HG03095 (cell line): ENCODE data around the gene STK31.
A peak's percentile ranks its signal among the peaks of the same experiment; 100 is the strongest.
"Not testable (repeated sequence)": the region's sequence is repeated elsewhere in the genome, so short reads cannot be mapped to it uniquely, and the experiment has no call there.

Experiments
- ATAC-seq: cut with Tn5 transposase; IDR thresholded peaks from one replicate; pipeline ENCODE4 v1.9.1; 2021; ENCODE audit warnings: moderate library complexity; ENCODE audit not compliant: unreplicated experiment

STK31 gene

GRCh38 chr7:23710000-23710399 lies at the start of gene STK31:
STK31 (plus strand) TSS chr7:23710219; CDS start chr7:23710286, 67 bp downstream.
- no peak for ATAC-seq

- ATAC-seq, result no peak
Observed at GRCh38 chr7:23661385-23661784, 48.6 kb upstream of the STK31 start.

GRCh38 chr7:23662124-23662983 lies 47.7 kb upstream of the STK31 start:
- ATAC-seq, result no peak

GRCh38 chr7:23662984-23663313 lies 47.1 kb upstream of the STK31 start:
- ATAC-seq, result no peak

- no peak for ATAC-seq
Observed at GRCh38 chr7:23664122-23664521, 45.9 kb upstream of the STK31 start.

- no peak for ATAC-seq
Observed at GRCh38 chr7:23672033-23672432, 38.0 kb upstream of the STK31 start.

- peak; percentile 99 for ATAC-seq
Observed at GRCh38 chr7:23679898-23680413, 30.1 kb upstream of the STK31 start, which contains the start of gene FAM221A. FAM221A (plus strand) TSS chr7:23680199; CDS start chr7:23680219, 20 bp downstream.

GRCh38 chr7:23680414-23681405 lies 29.3 kb upstream of the STK31 start:
- peak; percentile 44 for ATAC-seq

GRCh38 chr7:23684041-23684440 lies 26.0 kb upstream of the STK31 start:
- not testable (repeated sequence) for ATAC-seq

- no peak for ATAC-seq
Observed at GRCh38 chr7:23685731-23686130, 24.3 kb upstream of the STK31 start.

- ATAC-seq, result no peak
Observed at GRCh38 chr7:23687011-23687410, 23.0 kb upstream of the STK31 start.

- no peak for ATAC-seq
Observed at GRCh38 chr7:23689165-23689564, 20.9 kb upstream of the STK31 start.

GRCh38 chr7:23691320-23691719 lies 18.7 kb upstream of the STK31 start:
- ATAC-seq, result no peak

- ATAC-seq, result no peak
Observed at GRCh38 chr7:23693224-23693623, 16.8 kb upstream of the STK31 start.

- no peak for ATAC-seq
Observed at GRCh38 chr7:23696916-23697441, 13.0 kb upstream of the STK31 start.

- ATAC-seq, result no peak
Observed at GRCh38 chr7:23698822-23699221, 11.2 kb upstream of the STK31 start.

GRCh38 chr7:23700046-23700445 lies 10.0 kb upstream of the STK31 start:
- no peak for ATAC-seq

- no peak for ATAC-seq
Observed at GRCh38 chr7:23709081-23709750, 803 bp upstream of the STK31 start.

- ATAC-seq, result no peak
Observed at GRCh38 chr7:23712368-23713284, 2.6 kb downstream of the STK31 start.
